Daoy (cell line): ENCODE measurements around the gene NEDD4L. TPM values are rescaled to one million over a fixed set of nuclear protein-coding genes. Genes with fewer than 3 reads are reported as not detected.

Source experiments
- DNase-seq: peaks from one replicate; pipeline ENCODE4 v3.0.0-alpha.2; 2015; ENCODE audit warnings: low read depth
- total RNA-seq: library from RNA; depleted of rRNA; stranded (reverse); fragments of >200 nt; shearing (Covaris generic); gene quantifications from 2 replicates; pipeline ENCODE4 v1.2.3, GENCODE V29; 2014

NEDD4L gene
- total RNA-seq, 1 experiment from 2014 or later: 31.4 TPM

GRCh38 chr18:58231930-58232329, 187.9 kb downstream of the NEDD4L start:
- DNase-seq: no peak

- DNase-seq: no peak
Measured at GRCh38 chr18:58232668-58233067, 188.6 kb downstream of the NEDD4L start.

GRCh38 chr18:58234359-58234741, 190.3 kb downstream of the NEDD4L start:
- no peak for DNase-seq

- no peak for DNase-seq
Measured at GRCh38 chr18:58235001-58235436, 191.0 kb downstream of the NEDD4L start.

- DNase-seq: no peak
Measured at GRCh38 chr18:58239879-58240278, 195.9 kb downstream of the NEDD4L start.

- DNase-seq: no peak
Measured at GRCh38 chr18:58241026-58241679, 197.1 kb downstream of the NEDD4L start.

GRCh38 chr18:58241877-58242276, 197.9 kb downstream of the NEDD4L start:
- DNase-seq: peak; percentile 65

GRCh38 chr18:58242435-58242834, 198.4 kb downstream of the NEDD4L start:
- DNase-seq: no peak

GRCh38 chr18:58242968-58243367, 198.9 kb downstream of the NEDD4L start:
- DNase-seq: no peak

GRCh38 chr18:58243401-58243800, 199.4 kb downstream of the NEDD4L start:
- no peak for DNase-seq

- DNase-seq: no peak
Measured at GRCh38 chr18:58247363-58247834, 203.4 kb downstream of the NEDD4L start.

- DNase-seq: no peak
Measured at GRCh38 chr18:58249712-58250111, 205.7 kb downstream of the NEDD4L start.

- no peak for DNase-seq
Measured at GRCh38 chr18:58251416-58251815, 207.4 kb downstream of the NEDD4L start.

- DNase-seq: no peak
Measured at GRCh38 chr18:58252166-58252565, 208.1 kb downstream of the NEDD4L start.

- no peak for DNase-seq
Measured at GRCh38 chr18:58253318-58253717, 209.3 kb downstream of the NEDD4L start.

GRCh38 chr18:58253871-58254270, 209.8 kb downstream of the NEDD4L start:
- DNase-seq: no peak

- no peak for DNase-seq
Measured at GRCh38 chr18:58254873-58255511, 211.0 kb downstream of the NEDD4L start.

GRCh38 chr18:58255701-58256311, 211.8 kb downstream of the NEDD4L start:
- no peak for DNase-seq

- no peak for DNase-seq
Measured at GRCh38 chr18:58256316-58257080, 212.5 kb downstream of the NEDD4L start.

- no peak for DNase-seq
Measured at GRCh38 chr18:58257461-58257860, 213.4 kb downstream of the NEDD4L start.

GRCh38 chr18:58258692-58259342, 214.8 kb downstream of the NEDD4L start:
- DNase-seq: no peak
